ENCODE measurements around the gene PTPN6.

PTPN6 gene

GRCh38 chr12:6935371-6936193 is 15.6 kb upstream of the PTPN6 start:
- TF ChIP-seq CTCF (IDR thresholded peaks at IDR 0.05), result no peak
- Mint-ChIP-seq H3K36me3 (ENCODE audit: low read depth) (peaks cover 62% of the 10 kb centered on the region), H3K27me3 (ENCODE audit: low read depth, poor library complexity) (peaks cover 6% of the 10 kb centered on the region), H3K4me1 (peaks cover 57% of the 10 kb centered on the region), H3K4me3 (no peak overlapping the region), H3K27ac (peak overlapping the region; percentile 96), H3K9me3 (no peaks in the 10 kb centered on the region)
- DNase-seq, result no peak

- H3K4me1 Mint-ChIP-seq, result peaks cover 57% of the 10 kb centered on the region
- peak overlapping the region; percentile 96 for H3K27ac Mint-ChIP-seq
- H3K36me3 Mint-ChIP-seq (ENCODE audit: low read depth), result peaks cover 64% of the 10 kb centered on the region
- no peak for TF ChIP-seq CTCF (IDR thresholded peaks at IDR 0.05)
- H3K4me3 Mint-ChIP-seq, result peak overlapping the region; percentile 57
- no peaks in the 10 kb centered on the region for H3K9me3 Mint-ChIP-seq
- DNase-seq, result no peak
- H3K27me3 Mint-ChIP-seq (ENCODE audit: low read depth, poor library complexity), result peaks cover 6% of the 10 kb centered on the region
Observed at GRCh38 chr12:6936194-6936635, 14.9 kb upstream of the PTPN6 start.

GRCh38 chr12:6936636-6937480 is 14.3 kb upstream of the PTPN6 start:
- no peak for DNase-seq
- H3K27me3 Mint-ChIP-seq (ENCODE audit: low read depth, poor library complexity), result peaks cover 6% of the 10 kb centered on the region
- H3K27ac Mint-ChIP-seq, result peak overlapping the region; percentile 96
- peaks cover 58% of the 10 kb centered on the region for H3K4me1 Mint-ChIP-seq
- peak overlapping the region; percentile 57 for H3K4me3 Mint-ChIP-seq
- no peaks in the 10 kb centered on the region for H3K9me3 Mint-ChIP-seq
- no peak for TF ChIP-seq CTCF (IDR thresholded peaks at IDR 0.05)
- peaks cover 67% of the 10 kb centered on the region for H3K36me3 Mint-ChIP-seq (ENCODE audit: low read depth)

- TF ChIP-seq CTCF (IDR thresholded peaks at IDR 0.05), result peak; percentile 87
- Mint-ChIP-seq H3K4me1 (peaks cover 58% of the 10 kb centered on the region), H3K27me3 (ENCODE audit: low read depth, poor library complexity) (peaks cover 6% of the 10 kb centered on the region), H3K27ac (peak overlapping the region; percentile 91), H3K4me3 (peak overlapping the region; percentile 83), H3K36me3 (ENCODE audit: low read depth) (peaks cover 64% of the 10 kb centered on the region), H3K9me3 (no peaks in the 10 kb centered on the region)
- peak; percentile 90 for DNase-seq
Observed at GRCh38 chr12:6937481-6938352, 13.4 kb upstream of the PTPN6 start.

GRCh38 chr12:6938353-6939190 is 12.6 kb upstream of the PTPN6 start:
- Mint-ChIP-seq H3K9me3 (no peaks in the 10 kb centered on the region), H3K27me3 (ENCODE audit: low read depth, poor library complexity) (peaks cover 6% of the 10 kb centered on the region), H3K27ac (peak overlapping the region; percentile 91), H3K4me1 (peaks cover 63% of the 10 kb centered on the region), H3K36me3 (ENCODE audit: low read depth) (peaks cover 60% of the 10 kb centered on the region), H3K4me3 (peak overlapping the region; percentile 83)
- DNase-seq, result no peak
- TF ChIP-seq CTCF (IDR thresholded peaks at IDR 0.05), result no peak
